Transverse colon (tissue), 4 donors: ENCODE data around the gene SRP68.

Experiments
- CTCF ChIP-seq, 5 experiments: fragments of 200-600 bp in 3 of 5; fragments of 450-650 bp in 2 of 5; sonication (generic) in 3 of 5; IDR thresholded peaks; 1 replicate in 2 of 5; 2 replicates in 3 of 5; pipeline ENCODE4 v1.5.1; 2016 to 2017; ENCODE audit warnings: antibody characterized with exemption in 5 of 5, inconsistent platforms in 3 of 5, mild to moderate bottlenecking in 2 of 5, moderate library complexity in 1 of 5
- EP300 ChIP-seq: sonication (generic); formaldehyde crosslinking; IDR thresholded peaks from one replicate; pipeline ENCODE4 v1.6.1; 2017; ENCODE audit warnings: antibody characterized with exemption, low read depth
- POLR2A ChIP-seq: fragments of 450-650 bp; IDR thresholded peaks from one replicate; pipeline ENCODE4 v1.6.1; 2016; ENCODE audit warnings: antibody characterized with exemption, mild to moderate bottlenecking, moderate library complexity
- POLR2AphosphoS5 ChIP-seq, 3 donors: sonication (generic); formaldehyde crosslinking; IDR thresholded peaks; one replicate each; pipeline ENCODE4 v1.6.1; 2016; ENCODE audit warnings: antibody characterized with exemption in 3 of 3

GRCh38 chr17:76089680-76090516 is 17.6 kb upstream of the SRP68 start:
- TF ChIP-seq CTCF (IDR thresholded peaks at IDR 0.05) (no peak), POLR2A (no peak), POLR2AphosphoS5 (IDR thresholded peaks at IDR 0.05) (no peak), EP300 (no peak)
